ENCODE results near the gene PCNT.

PCNT gene

GRCh38 chr21:46486481-46487126 lies 162.6 kb downstream of the PCNT start:
- no peak for DNase-seq

- no peak for DNase-seq
Measured at GRCh38 chr21:46489162-46489663, 165.3 kb downstream of the PCNT start.

- no peak for DNase-seq
Measured at GRCh38 chr21:46489800-46490199, 165.8 kb downstream of the PCNT start.

DNA sequence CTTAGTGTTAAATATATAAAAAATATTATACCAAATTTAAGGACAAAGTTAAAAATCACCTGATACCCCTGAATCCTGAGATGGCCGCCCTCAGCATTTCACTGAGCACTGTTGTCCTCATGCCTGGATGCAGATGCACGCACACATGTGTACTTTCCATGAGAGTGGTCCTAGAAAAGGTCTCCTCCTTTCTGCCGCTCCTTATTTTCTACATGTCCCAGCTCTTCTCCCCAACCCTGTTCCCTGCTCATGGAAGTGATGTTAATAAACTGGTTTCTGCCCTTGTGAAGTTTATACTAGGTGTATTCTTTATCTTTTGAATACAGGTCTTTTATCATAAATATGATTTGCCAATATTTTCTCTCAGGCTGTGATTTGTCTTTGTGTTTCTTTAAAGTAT lies 167.6 kb downstream of the PCNT start:
- no peak for DNase-seq

GRCh38 chr21:46492851-46493250 lies 168.9 kb downstream of the PCNT start:
- no peak for DNase-seq

- no peak for DNase-seq
Measured at GRCh38 chr21:46493828-46494227, 169.9 kb downstream of the PCNT start.

All from right forelimb (tissue), 1 donor.